DND-41 (cell line): ENCODE data around the gene ACSL4.

ENCODE experiments used
- EZH2 ChIP-seq: IDR thresholded peaks from 3 replicates; pipeline ENCODE4 v1.6.1; 2012; ENCODE audit warnings: borderline replicate concordance, low read depth, mild to moderate bottlenecking, moderate library complexity, low read length, inconsistent platforms; ENCODE audit not compliant: severe bottlenecking
- TF ChIP-seq, protein P1 (sequence below): IDR thresholded peaks from 2 replicates; pipeline ENCODE4 v1.5.1; 2012; ENCODE audit warnings: borderline replicate concordance, low read length, moderate library complexity, mild to moderate bottlenecking; ENCODE audit not compliant: poor library complexity, severe bottlenecking; ENCODE audit errors: extremely low read depth

DNA sequence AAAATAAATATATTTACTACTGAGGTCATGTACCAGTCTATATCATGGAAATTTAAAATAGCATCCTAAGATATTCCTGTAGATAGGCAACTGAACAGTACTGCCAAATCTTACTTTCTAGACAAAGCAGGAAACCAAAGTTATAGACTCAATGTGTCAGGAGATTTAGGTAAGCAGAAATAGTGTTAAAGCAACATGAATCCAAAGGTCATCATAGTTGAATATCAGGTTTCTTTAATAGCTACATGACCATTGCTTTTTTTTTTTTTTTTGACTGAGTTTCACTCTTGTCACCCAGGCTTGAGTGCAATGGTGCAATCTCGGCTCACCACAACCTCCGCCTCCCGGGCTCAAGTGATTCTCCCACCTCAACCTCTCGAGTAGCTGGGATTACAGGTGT lies 20.2 kb upstream of the ACSL4 start:
- TF ChIP-seq, protein P1, sequence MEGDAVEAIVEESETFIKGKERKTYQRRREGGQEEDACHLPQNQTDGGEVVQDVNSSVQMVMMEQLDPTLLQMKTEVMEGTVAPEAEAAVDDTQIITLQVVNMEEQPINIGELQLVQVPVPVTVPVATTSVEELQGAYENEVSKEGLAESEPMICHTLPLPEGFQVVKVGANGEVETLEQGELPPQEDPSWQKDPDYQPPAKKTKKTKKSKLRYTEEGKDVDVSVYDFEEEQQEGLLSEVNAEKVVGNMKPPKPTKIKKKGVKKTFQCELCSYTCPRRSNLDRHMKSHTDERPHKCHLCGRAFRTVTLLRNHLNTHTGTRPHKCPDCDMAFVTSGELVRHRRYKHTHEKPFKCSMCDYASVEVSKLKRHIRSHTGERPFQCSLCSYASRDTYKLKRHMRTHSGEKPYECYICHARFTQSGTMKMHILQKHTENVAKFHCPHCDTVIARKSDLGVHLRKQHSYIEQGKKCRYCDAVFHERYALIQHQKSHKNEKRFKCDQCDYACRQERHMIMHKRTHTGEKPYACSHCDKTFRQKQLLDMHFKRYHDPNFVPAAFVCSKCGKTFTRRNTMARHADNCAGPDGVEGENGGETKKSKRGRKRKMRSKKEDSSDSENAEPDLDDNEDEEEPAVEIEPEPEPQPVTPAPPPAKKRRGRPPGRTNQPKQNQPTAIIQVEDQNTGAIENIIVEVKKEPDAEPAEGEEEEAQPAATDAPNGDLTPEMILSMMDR, result no peak
- TF ChIP-seq EZH2, result no peak
